ENCODE measurements around the gene UBE2G1. TPM values are rescaled to one million over a fixed set of nuclear protein-coding genes. Genes with fewer than 3 reads are reported as not detected.

The UBE2G1 gene
- total RNA-seq, 3 donors from 2014 or later (not counting 1 experiment from before 2014, with no cell fraction given), result 58.2 to 76.4 (median 64.7) TPM

DNA sequence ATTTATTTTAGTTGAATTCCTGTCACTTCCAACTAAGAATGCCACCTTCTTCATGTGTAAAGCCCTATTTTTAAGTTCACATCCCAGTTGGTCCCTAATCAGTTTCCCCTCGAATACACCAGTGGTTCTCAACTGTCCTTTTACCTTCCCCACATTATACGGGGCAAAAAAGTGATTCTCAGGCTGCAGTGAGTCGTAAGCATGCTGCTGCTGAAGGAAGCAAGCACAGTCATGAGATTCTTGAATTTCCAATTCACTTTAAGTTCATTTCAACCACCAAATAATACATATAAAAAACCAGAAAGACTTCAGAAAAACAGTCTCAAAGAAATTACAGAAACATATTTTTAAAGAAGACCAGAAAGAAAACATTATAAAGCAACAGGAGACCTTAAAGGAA, 47.9 kb downstream of the UBE2G1 start:
- Histone ChIP-seq H3K9me3 (ENCODE audit: control insufficient read depth, insufficient read depth, low read length) (no peaks in the 10 kb centered on the region), H3K4me1 (ENCODE audit: control insufficient read depth, insufficient read depth, low read length) (no peaks in the 10 kb centered on the region), H3K27ac (ENCODE audit: low read length) (no peak overlapping the region), H3K36me3 (ENCODE audit: control insufficient read depth, insufficient read depth, low read length) (no peaks in the 10 kb centered on the region), H3K4me3 (ENCODE audit: low read length) (no peak overlapping the region), H3K27me3 (ENCODE audit: control insufficient read depth, insufficient read depth, low read length) (no peaks in the 10 kb centered on the region)
- no peaks in the 10 kb centered on the region for H3K27me3 Mint-ChIP-seq (ENCODE audit: low read depth in 2 of 2)
- DNase-seq (no peak), ATAC-seq (no peak)
- no peak overlapping the region for H3K27ac Mint-ChIP-seq
- no peaks in the 10 kb centered on the region for H3K36me3 Mint-ChIP-seq
- intact Hi-C loops (cut with micrococcal nuclease), result no loop called here
- 79% methylated on average over 3 of the region's 3 CpGs for WGBS (ENCODE audit: insufficient coverage)
- no peak overlapping the region for H3K4me3 Mint-ChIP-seq
- TF ChIP-seq, protein P1, sequence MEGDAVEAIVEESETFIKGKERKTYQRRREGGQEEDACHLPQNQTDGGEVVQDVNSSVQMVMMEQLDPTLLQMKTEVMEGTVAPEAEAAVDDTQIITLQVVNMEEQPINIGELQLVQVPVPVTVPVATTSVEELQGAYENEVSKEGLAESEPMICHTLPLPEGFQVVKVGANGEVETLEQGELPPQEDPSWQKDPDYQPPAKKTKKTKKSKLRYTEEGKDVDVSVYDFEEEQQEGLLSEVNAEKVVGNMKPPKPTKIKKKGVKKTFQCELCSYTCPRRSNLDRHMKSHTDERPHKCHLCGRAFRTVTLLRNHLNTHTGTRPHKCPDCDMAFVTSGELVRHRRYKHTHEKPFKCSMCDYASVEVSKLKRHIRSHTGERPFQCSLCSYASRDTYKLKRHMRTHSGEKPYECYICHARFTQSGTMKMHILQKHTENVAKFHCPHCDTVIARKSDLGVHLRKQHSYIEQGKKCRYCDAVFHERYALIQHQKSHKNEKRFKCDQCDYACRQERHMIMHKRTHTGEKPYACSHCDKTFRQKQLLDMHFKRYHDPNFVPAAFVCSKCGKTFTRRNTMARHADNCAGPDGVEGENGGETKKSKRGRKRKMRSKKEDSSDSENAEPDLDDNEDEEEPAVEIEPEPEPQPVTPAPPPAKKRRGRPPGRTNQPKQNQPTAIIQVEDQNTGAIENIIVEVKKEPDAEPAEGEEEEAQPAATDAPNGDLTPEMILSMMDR (IDR thresholded peaks at IDR 0.05), result no peak
- peaks cover 45 to 59% of the 10 kb centered on the region in 2 donors for H3K4me1 Mint-ChIP-seq
- H3K9me3 Mint-ChIP-seq, result no peaks in the 10 kb centered on the region

DNA sequence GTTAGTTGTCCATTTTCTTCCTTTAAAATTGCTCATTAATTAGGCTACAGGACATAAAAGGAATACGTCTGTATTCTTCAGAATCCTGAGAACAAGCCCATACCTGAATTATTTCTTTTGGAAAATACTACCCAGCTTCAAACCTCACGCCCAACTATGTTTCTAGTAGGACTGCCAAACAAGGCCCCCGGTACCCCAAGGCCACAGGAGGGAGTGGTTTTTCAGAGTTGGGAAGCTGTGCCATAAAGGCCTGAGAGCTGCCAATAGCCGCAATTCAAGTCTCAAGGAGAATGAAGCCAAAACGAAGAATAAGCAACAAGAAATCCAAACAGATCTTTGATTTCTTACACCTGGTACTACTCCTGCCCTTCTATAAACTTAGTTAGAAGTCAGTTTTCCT, 48.3 kb downstream of the UBE2G1 start:
- Histone ChIP-seq H3K4me3 (ENCODE audit: low read length) (no peak overlapping the region), H3K9me3 (ENCODE audit: control insufficient read depth, insufficient read depth, low read length) (no peaks in the 10 kb centered on the region), H3K27ac (ENCODE audit: low read length) (no peak overlapping the region), H3K4me1 (ENCODE audit: control insufficient read depth, insufficient read depth, low read length) (no peaks in the 10 kb centered on the region), H3K36me3 (ENCODE audit: control insufficient read depth, insufficient read depth, low read length) (no peaks in the 10 kb centered on the region), H3K27me3 (ENCODE audit: control insufficient read depth, insufficient read depth, low read length) (no peaks in the 10 kb centered on the region)
- H3K36me3 Mint-ChIP-seq, result no peaks in the 10 kb centered on the region
- no peak overlapping the region for H3K27ac Mint-ChIP-seq
- no peak for ATAC-seq
- TF ChIP-seq, protein P1 (IDR thresholded peaks at IDR 0.05), result no peak
- intact Hi-C loops (cut with micrococcal nuclease), result no loop called here
- peaks cover 49 to 59% of the 10 kb centered on the region in 2 donors for H3K4me1 Mint-ChIP-seq
- H3K27me3 Mint-ChIP-seq (ENCODE audit: low read depth in 2 of 2), result no peaks in the 10 kb centered on the region
- WGBS (ENCODE audit: insufficient coverage), result 87% methylated on average over 4 of the region's 5 CpGs
- H3K9me3 Mint-ChIP-seq, result no peaks in the 10 kb centered on the region
- no peak overlapping the region for H3K4me3 Mint-ChIP-seq
- DNase-seq, result no peak

DNA sequence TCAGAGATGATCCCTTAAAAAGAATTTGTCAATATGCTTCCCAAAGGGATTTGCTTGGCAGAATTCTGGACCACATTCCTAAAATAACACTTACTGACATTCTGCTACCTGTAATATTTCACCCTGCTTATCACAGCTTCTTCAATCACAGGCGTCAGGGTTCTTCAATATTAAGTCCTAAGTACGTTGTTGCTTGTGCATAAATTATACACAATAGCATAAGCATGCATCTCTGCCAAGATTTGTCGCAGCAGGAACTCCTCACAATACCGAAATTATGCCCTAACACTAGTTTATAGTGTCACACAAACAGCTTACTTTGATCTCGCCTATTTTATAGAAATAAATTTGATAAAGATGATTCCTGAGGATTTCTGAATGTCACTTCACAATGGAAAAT, 48.9 kb downstream of the UBE2G1 start:
- no peaks in the 10 kb centered on the region for H3K4me1 ChIP-seq (ENCODE audit: control insufficient read depth, insufficient read depth, low read length)
- Mint-ChIP-seq H3K4me3 (no peak overlapping the region), H3K4me1 (peaks cover 53 to 59% of the 10 kb centered on the region in 2 donors), H3K27me3 (ENCODE audit: low read depth in 2 of 2) (no peaks in the 10 kb centered on the region), H3K9me3 (no peaks in the 10 kb centered on the region), H3K36me3 (no peaks in the 10 kb centered on the region), H3K27ac (no peak overlapping the region)
- H3K36me3 ChIP-seq (ENCODE audit: control insufficient read depth, insufficient read depth, low read length), result no peaks in the 10 kb centered on the region
- H3K4me3 ChIP-seq (ENCODE audit: low read length), result no peak overlapping the region
- H3K27me3 ChIP-seq (ENCODE audit: control insufficient read depth, insufficient read depth, low read length), result no peaks in the 10 kb centered on the region
- no peaks in the 10 kb centered on the region for H3K9me3 ChIP-seq (ENCODE audit: control insufficient read depth, insufficient read depth, low read length)
- TF ChIP-seq, protein P1 (IDR thresholded peaks at IDR 0.05), result no peak
- WGBS (ENCODE audit: insufficient coverage), result 92% methylated on average over 3 of the region's 5 CpGs
- H3K27ac ChIP-seq (ENCODE audit: low read length), result no peak overlapping the region
- DNase-seq, result no peak
- intact Hi-C loops (cut with micrococcal nuclease), result no loop called here
- ATAC-seq, result no peak

DNA sequence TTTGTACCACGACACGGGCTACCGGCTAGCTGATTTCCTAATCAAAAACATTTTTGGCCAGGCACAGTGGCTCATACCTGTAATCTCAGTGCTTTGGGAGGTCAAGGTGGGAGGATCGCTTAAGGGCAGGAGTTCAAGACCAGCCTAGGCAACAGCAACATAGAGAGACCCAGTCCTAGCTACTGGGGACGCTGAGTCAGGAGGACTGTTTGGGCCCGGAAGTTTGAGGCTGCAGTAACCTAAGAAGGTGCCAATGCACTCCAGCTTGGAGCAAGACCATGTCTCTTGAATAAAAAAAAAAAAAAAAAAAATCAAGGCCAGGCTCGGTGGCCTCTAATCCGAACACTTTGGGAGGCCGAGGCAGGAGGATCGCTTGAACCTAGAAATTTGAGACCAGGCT, 49.8 kb downstream of the UBE2G1 start:
- Mint-ChIP-seq H3K27ac (no peak overlapping the region), H3K36me3 (no peaks in the 10 kb centered on the region), H3K4me3 (no peak overlapping the region), H3K27me3 (ENCODE audit: low read depth in 2 of 2) (no peaks in the 10 kb centered on the region), H3K9me3 (no peaks in the 10 kb centered on the region), H3K4me1 (peaks cover 56 to 61% of the 10 kb centered on the region in 2 donors)
- no peak overlapping the region for H3K27ac ChIP-seq (ENCODE audit: low read length)
- H3K4me3 ChIP-seq (ENCODE audit: low read length), result no peak overlapping the region
- no peaks in the 10 kb centered on the region for H3K4me1 ChIP-seq (ENCODE audit: control insufficient read depth, insufficient read depth, low read length)
- H3K36me3 ChIP-seq (ENCODE audit: control insufficient read depth, insufficient read depth, low read length), result no peaks in the 10 kb centered on the region
- no peak for ATAC-seq
- intact Hi-C loops (cut with micrococcal nuclease), result no loop called here
- no peak for DNase-seq
- no peaks in the 10 kb centered on the region for H3K27me3 ChIP-seq (ENCODE audit: control insufficient read depth, insufficient read depth, low read length)
- TF ChIP-seq, protein P1 (IDR thresholded peaks at IDR 0.05), result no peak
- 95% methylated on average over 10 of the region's 10 CpGs for WGBS (ENCODE audit: insufficient coverage)
- no peaks in the 10 kb centered on the region for H3K9me3 ChIP-seq (ENCODE audit: control insufficient read depth, insufficient read depth, low read length)

Measured in natural killer cell (primary cell).